ENCODE data around the gene CAMK1D. TPM values are rescaled to one million over a fixed set of nuclear protein-coding genes. Genes with fewer than 3 reads are reported as not detected.

CAMK1D gene
- total RNA-seq, 4 donors from 2014 or later = 0.55 to 2.2 (median 1.5) TPM

DNA sequence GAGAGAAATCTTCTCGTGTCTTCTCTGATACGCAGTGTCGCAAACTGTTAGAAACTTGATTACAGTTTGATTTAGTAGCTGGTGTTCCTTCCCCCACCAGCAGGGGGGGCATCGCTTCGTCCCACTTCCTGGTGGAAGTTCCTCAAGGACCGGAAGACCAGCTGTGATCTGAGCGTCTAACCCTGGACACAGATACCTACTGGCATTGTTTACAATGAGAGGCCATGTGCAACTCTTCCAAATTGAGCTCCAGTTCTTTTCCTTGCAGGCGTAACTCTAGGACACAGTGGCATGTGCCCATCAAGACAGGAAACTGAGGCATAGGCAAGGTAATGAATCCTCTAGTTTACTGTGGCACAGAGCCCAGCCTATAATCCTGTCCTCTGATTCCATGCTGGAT is 433.2 kb downstream of the CAMK1D start:
- intact Hi-C loops (cut with DNase I; ENCODE audit: low total_unique reads) (loop anchor here (5.0 to 10.0 kb wide), 3 partner anchors 122 to 315 kb away; no protein-coding TSS in a partner anchor), in situ Hi-C loops (cut with MboI; ENCODE audit: low sequenced_read_pairs in 4 of 4) (loop anchor here in 1 of 4 donors (25.0 kb wide), 1 partner anchor 305 kb away; no protein-coding TSS in a partner anchor)
- DNase-seq (no peak), ATAC-seq (peak in 1 of 2 donors; percentile 10)
- Histone ChIP-seq H3K4me1 (no peaks in the 10 kb centered on the region), H3K4me3 (no peak overlapping the region), H3K27ac (no peak overlapping the region), H3K9me3 (no peaks in the 10 kb centered on the region), H3K36me3 (no peaks in the 10 kb centered on the region), H3K27me3 (peaks cover 0 to 9% (median 0%) of the 10 kb centered on the region in 3 donors)
- TF ChIP-seq POLR2A (IDR thresholded peaks at IDR 0.05) = no peak
- TF ChIP-seq, protein P1, sequence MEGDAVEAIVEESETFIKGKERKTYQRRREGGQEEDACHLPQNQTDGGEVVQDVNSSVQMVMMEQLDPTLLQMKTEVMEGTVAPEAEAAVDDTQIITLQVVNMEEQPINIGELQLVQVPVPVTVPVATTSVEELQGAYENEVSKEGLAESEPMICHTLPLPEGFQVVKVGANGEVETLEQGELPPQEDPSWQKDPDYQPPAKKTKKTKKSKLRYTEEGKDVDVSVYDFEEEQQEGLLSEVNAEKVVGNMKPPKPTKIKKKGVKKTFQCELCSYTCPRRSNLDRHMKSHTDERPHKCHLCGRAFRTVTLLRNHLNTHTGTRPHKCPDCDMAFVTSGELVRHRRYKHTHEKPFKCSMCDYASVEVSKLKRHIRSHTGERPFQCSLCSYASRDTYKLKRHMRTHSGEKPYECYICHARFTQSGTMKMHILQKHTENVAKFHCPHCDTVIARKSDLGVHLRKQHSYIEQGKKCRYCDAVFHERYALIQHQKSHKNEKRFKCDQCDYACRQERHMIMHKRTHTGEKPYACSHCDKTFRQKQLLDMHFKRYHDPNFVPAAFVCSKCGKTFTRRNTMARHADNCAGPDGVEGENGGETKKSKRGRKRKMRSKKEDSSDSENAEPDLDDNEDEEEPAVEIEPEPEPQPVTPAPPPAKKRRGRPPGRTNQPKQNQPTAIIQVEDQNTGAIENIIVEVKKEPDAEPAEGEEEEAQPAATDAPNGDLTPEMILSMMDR (IDR thresholded peaks at IDR 0.05 in 4 of 5, conservative IDR thresholded peaks at IDR 0.05 in 1 of 5) = peak; percentile 53 to 77 (median 67)

DNA sequence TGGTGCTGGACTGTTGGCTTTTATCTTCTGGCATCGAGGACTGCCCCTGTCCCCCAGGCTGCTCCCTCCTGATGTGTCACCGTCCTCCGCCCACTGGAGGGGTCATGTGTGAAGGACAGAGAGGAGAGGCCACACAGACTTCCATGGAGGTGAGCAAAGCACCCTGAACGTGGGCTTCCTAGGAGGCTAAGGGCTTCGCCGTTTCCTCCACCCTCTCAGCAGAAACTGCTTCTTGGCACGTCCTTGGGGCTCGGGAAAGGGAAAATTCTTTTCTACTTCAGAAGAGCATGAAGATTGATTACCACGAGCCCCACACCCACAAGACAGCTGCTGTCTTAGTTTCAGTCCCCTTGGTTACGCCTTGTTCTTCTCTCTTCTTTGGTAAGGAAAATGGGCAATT is 433.9 kb downstream of the CAMK1D start:
- in situ Hi-C loops (cut with MboI; ENCODE audit: low sequenced_read_pairs in 4 of 4) = loop anchor here in 1 of 4 donors (25.0 kb wide), 1 partner anchor 304 kb away; no protein-coding TSS in a partner anchor
- DNase-seq = no peak
- peaks cover 0 to 9% (median 0%) of the 10 kb centered on the region in 3 donors for H3K27me3 ChIP-seq
- TF ChIP-seq, protein P1 (IDR thresholded peaks at IDR 0.05 in 4 of 5, conservative IDR thresholded peaks at IDR 0.05 in 1 of 5) = no peak
- no peak for TF ChIP-seq POLR2A (IDR thresholded peaks at IDR 0.05)
- no peaks in the 10 kb centered on the region for H3K36me3 ChIP-seq
- intact Hi-C loops (cut with DNase I; ENCODE audit: low total_unique reads) = loop anchor here (5.0 to 10.0 kb wide), 3 partner anchors 122 to 314 kb away; no protein-coding TSS in a partner anchor
- no peaks in the 10 kb centered on the region for H3K4me1 ChIP-seq
- ATAC-seq = peak in 1 of 2 donors; percentile 30
- peak overlapping the region in 1 of 4 donors; percentile 37 for H3K27ac ChIP-seq
- H3K4me3 ChIP-seq = no peak overlapping the region
- H3K9me3 ChIP-seq = no peaks in the 10 kb centered on the region

DNA sequence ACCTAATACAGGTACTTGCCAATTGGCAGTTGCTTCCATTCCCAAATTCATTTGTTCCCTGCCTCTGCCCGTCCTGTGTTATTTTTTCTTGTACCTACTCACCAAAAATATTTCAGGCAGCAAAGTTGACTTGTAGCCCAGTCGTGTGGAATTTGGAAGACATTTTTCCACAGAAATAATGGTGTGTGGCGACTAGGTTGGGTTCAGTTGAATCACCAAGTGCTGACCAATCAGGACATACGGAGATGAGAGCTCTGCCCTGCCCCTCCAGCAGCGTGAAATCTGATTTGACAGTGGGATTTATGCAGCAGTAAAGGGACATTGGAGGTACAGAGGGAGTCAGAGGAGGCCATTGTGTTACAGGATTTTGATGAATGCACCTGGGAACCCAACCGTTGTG is 435.3 kb downstream of the CAMK1D start:
- peaks cover 0 to 9% (median 0%) of the 10 kb centered on the region in 3 donors for H3K27me3 ChIP-seq
- TF ChIP-seq POLR2A (IDR thresholded peaks at IDR 0.05) = no peak
- TF ChIP-seq, protein P1 (IDR thresholded peaks at IDR 0.05 in 4 of 5, conservative IDR thresholded peaks at IDR 0.05 in 1 of 5) = no peak
- H3K4me3 ChIP-seq = no peak overlapping the region
- intact Hi-C loops (cut with DNase I; ENCODE audit: low total_unique reads) (loop anchor here (5.0 to 10.0 kb wide), 3 partner anchors 120 to 313 kb away; no protein-coding TSS in a partner anchor), in situ Hi-C loops (cut with MboI; ENCODE audit: low sequenced_read_pairs in 4 of 4) (loop anchor here in 1 of 4 donors (25.0 kb wide), 1 partner anchor 303 kb away; no protein-coding TSS in a partner anchor)
- no peaks in the 10 kb centered on the region for H3K9me3 ChIP-seq
- ATAC-seq = peak; percentile 22 to 56
- DNase-seq = no peak
- no peaks in the 10 kb centered on the region for H3K4me1 ChIP-seq
- no peak overlapping the region for H3K27ac ChIP-seq
- H3K36me3 ChIP-seq = no peaks in the 10 kb centered on the region

DNA sequence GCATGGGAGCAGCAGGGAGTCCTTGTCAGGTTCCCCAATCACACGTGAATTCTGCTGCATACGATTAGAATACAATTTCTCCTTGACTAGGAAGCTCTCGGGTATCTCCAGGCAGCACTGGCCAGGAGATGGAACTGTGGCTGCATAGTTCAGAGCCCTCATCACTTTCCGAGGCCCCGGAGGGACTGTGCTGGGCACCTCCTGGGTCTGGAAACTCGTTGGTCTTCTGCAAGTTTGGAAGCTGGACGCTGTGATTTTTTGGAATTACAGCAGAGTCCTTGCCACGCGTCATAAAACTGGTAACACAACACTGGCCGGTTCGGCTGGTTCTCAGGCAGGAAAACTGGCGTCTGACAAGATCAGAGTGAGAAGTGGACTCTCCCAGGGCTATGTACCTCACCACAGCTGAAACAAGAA is 436.1 kb downstream of the CAMK1D start:
- H3K27me3 ChIP-seq = peaks cover 0 to 9% (median 0%) of the 10 kb centered on the region in 3 donors
- DNase-seq (no peak), ATAC-seq (no peak)
- intact Hi-C loops (cut with DNase I; ENCODE audit: low total_unique reads) = loop anchor here (10.0 kb wide), 1 partner anchor 119 kb away; no protein-coding TSS in a partner anchor
- H3K4me1 ChIP-seq = no peaks in the 10 kb centered on the region
- H3K36me3 ChIP-seq = no peaks in the 10 kb centered on the region
- H3K4me3 ChIP-seq = no peak overlapping the region
- TF ChIP-seq, protein P1 (IDR thresholded peaks at IDR 0.05 in 4 of 5, conservative IDR thresholded peaks at IDR 0.05 in 1 of 5) = no peak
- no peak for TF ChIP-seq POLR2A (IDR thresholded peaks at IDR 0.05)
- in situ Hi-C loops (cut with MboI; ENCODE audit: low sequenced_read_pairs in 4 of 4) = loop anchor here in 1 of 4 donors (25.0 kb wide), 1 partner anchor 302 kb away; no protein-coding TSS in a partner anchor
- H3K27ac ChIP-seq = no peak overlapping the region
- H3K9me3 ChIP-seq = no peaks in the 10 kb centered on the region

All from gastrocnemius medialis (tissue), 4 donors.